HG02610 (cell line): ENCODE results near the gene EBI3.
"Not testable (repeated sequence)": the region's sequence is repeated elsewhere in the genome, so short reads cannot be mapped to it uniquely, and the experiment has no call there.

ENCODE experiments used
- ATAC-seq: cut with Tn5 transposase; IDR thresholded peaks from one replicate; pipeline ENCODE4 v1.9.1; 2021; ENCODE audit warnings: mild to moderate bottlenecking, moderate library complexity; ENCODE audit not compliant: unreplicated experiment

Gene EBI3

GRCh38 chr19:4229179-4229931 is at the start of gene EBI3:
Gene EBI3 (plus strand): TSS chr19:4229523. CDS start chr19:4229551, 28 bp downstream.
- ATAC-seq, result peak; percentile 67

GRCh38 chr19:4181053-4181508 is 48.2 kb upstream of the EBI3 start:
- ATAC-seq, result no peak

DNA sequence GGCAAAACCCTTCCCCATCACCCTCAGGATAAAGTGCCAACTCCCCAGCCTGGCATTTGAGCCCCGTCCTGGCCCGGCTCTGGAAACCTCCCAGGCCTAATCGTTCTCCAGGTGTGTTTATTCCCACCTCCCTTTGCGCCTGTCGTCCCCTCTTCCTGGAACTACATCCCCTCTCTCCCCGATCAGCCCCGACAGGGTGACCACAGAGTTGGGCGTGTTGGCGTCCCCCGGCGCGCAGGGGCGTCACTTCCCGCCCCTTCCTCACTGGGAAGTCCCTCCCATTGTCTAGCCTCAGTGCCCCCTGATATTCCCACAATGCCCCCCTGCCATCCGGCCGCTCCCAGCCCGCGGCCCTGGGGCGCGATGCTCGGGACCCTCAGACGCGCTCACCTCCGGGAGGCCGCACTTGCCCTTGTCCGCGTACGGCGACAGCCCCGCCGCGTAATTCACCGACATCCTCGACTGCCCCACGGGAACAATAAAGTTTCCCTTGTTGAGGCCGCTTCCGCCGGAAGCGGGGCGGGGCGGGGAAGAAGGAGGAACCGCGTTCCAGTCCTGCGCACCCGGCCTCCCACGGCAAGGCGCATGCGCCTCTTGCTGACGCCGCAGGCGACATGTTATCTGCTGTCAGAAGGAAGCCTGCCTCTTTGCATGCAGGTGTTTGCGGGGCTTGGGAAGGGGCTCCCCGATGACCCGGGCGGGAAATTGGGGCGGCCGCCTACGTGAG is 47.1 kb upstream of the EBI3 start, which contains the start of the genes ANKRD24 and SIRT6:
TSS of gene ANKRD24 (plus strand) at position 606 of the 727 bp plus-strand sequence. CDS start 3,737 bp downstream, outside the sequence.
TSS of gene SIRT6 (minus strand) at position 480 of the 727 bp plus-strand sequence. CDS start at position 456, 24 bp downstream.
- ATAC-seq, result peak; percentile 64

DNA sequence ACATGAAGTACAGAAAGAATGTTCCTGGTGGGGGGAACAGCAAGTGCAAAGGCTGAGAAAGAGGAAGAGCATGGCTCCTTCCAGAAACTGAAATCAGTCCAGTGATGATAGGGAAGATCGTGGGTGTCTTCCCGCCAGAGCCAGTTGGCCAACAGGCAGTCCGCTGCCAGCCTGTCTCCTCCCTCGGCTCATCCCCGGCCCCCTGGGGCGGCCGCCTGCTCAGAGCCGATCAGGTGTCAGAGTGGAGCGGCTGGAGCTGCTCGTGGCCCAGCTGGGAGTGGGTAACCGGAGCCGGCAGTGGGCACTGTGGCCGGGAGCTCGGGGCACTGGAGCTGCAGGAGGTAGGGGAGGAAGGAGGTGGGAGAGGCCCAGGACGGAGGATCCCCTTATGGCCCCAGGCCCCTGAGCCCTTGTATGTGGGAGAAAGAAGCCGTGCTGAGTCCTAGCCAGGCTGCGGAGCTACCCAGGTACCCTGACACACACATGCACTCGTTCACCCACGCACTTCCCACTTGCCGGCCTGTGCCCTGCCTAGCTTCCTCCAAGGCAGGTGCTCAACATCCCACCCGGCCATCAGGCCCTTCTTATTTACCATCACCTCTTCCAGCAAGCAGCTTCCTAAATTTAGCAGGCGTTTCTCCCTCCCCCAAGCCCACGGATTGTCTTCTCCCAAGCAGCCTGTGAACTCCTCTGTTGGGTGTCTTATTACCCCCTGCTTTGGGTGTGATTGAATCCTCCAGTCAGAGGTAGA is 45.2 kb upstream of the EBI3 start:
- ATAC-seq, result no peak

- ATAC-seq, result no peak
Observed at GRCh38 chr19:4184718-4185352, 44.5 kb upstream of the EBI3 start.

- no peak for ATAC-seq
Observed at GRCh38 chr19:4185413-4186086, 43.8 kb upstream of the EBI3 start.

GRCh38 chr19:4186087-4186993 is 43.0 kb upstream of the EBI3 start:
- ATAC-seq, result no peak

DNA sequence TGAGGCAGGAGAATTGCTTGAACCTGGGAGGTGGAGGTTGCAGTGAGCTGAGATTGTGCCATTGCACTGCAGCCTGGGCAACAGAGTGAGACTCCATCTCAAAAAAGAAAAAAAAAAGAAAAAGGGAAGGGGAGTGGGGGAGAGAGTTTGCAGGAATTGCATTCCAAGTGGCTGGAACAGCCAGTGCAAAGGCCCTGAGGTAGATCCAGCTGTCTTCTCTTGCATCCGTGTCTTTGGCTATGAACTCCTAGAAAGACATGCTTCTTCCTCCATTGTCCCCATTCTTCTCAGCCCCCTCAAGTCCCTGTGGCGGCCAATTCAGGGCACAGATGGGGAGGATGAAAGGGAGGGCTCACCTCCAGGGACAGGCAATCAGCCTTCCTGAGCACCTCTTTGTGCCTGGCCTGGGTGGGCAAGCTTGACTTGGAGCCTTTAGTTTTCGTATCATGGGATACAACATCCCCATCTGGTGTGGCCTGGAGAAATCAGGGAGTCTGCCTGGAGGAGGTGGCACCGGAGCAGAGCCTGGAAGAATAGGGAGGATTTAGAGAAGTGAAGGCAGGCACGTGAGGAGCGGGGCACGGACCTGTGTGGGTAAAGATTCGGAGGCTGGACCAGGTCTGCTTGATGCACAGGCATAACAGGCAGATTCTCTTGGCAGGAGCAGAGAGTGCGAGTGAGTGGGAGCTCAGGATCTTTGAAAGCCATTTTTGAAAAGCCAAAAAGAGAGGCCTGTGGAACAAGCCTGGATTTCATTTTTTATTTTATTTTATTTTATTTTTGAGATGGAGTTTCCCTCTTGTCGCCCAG is 41.8 kb upstream of the EBI3 start:
- ATAC-seq, result no peak

GRCh38 chr19:4189641-4190040 is 39.7 kb upstream of the EBI3 start:
- ATAC-seq, result no peak

DNA sequence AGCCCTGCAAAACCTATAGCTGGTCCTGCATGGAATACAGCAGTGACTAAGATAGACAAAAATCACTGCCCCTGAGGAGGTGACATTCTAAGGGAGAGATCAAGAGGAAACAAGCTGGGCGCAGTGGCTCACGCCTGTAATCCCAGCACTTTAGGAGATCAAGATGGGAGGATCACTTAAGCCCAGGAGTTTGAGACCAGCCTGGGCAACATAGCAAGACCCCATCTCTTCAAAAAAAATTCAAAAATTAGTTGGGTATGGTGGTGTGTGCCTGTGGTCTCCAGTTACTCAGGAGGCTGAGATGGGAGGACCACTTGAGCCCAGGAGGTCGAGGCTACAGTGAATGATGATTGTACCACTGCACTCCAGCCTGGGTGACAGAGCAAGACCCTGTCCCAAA is 36.8 kb upstream of the EBI3 start:
- ATAC-seq, result not testable (repeated sequence)

DNA sequence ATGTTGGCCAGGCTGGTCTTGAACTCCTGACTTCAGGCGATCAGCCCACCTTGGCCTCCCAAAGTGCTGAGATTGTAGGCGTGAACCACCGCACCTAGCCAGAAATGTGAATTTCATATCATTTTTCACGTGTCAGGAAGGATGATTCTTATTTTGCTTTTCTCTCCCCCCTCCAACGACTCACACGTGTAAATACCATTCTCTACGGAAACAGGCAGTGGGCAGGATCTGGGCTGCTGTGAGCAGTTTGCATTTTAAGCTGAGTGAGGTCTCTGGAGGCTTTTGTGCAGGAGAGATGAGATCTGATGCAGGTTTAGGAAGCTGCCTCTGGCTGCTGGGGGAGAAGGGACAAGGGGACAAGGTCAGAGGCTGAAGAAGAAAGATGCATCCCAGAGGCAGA is 35.0 kb upstream of the EBI3 start:
- ATAC-seq, result no peak

DNA sequence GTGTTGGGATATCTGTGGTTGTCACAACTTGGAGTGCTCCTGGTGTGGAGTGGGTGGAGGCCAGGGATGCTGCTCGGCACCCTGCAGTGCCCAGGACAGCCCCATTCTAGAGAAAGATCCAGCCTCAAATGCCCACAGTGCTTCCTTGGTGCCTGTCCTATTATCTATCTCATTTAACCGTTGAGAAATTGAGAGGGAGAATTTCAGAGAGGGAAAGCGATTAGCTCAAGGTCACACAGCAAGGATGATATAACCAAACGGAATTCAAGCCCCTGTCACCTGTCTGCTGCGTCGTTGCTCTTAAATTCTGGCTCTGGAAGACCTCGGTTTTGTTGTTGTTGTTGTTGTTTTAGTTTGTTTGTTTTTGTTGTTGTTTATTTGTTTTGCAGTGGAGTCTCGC is 33.3 kb upstream of the EBI3 start:
- ATAC-seq, result no peak

- ATAC-seq, result no peak
Observed at GRCh38 chr19:4196587-4197148, 32.7 kb upstream of the EBI3 start.

GRCh38 chr19:4197228-4197624 is 32.1 kb upstream of the EBI3 start:
- ATAC-seq, result no peak

DNA sequence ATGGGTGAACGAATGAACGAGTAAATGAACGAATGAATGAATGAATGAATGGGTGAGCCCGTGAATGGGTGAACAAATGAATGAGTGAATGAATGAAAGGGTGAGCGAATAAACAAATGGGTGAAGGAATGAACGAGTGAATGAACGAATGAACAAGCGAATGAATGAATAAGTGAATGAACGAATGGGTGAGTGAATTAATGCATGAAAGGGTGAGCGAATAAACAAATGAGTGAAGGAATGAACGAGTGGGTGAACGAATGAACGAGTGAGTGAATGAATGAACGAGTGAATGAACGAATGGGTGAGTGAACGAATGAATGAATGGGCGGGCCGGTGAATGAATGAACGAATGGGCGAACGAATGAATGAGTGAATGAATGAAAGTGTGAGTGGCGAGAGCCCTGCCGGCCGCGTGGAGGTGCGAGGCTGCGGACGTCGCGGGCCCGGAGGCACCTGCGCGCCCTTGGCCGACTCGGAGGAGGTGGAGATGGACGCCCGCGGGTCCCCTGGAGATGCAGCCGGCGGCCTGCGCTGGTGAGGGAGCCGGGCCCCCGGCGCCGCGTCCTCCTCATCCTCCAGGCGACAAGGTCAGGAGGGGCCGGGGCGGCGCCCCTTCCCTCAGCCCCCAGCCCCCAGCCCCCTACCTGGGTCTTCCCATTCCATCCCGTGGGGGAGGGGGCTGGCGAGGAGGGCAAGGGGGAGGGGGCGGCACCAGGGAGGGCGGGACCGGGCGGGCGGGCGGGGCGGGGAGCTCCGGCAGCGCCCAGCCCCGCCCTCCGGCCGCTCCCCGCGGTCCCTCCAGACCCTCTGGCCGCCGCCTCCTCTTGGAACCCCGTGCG is 31.5 kb upstream of the EBI3 start:
- ATAC-seq, result no peak

GRCh38 chr19:4198467-4199126 is 30.7 kb upstream of the EBI3 start:
- no peak for ATAC-seq
